Measurements from ENCODE around the gene ATP9A.
A peak's percentile ranks its signal among the peaks of the same experiment; 100 is the strongest.

Gene ATP9A

GRCh38 chr20:51594236-51595057 is 173.7 kb downstream of the ATP9A start:
- DNase-seq, result no peak

- DNase-seq, result no peak
Measured at GRCh38 chr20:51593584-51593983, 174.6 kb downstream of the ATP9A start.

DNA sequence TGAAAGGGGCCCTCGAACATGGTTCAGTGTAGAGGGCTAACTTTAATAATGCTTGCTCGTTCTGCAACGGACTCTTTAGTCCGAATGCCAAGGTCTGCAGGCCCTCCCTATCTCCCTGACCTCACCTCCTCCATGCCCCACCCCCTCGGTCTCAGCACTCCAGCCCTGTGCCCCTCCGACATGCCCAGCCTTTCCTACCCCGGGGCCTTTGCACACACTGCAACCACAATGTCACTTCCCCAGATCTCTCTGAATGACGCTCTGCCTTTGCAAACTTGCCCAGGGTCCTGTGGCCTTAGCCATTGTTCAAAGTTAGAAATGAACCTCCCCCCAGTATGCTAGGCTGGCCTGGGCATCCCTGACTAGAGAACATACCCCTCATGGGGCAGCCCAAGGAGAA is 175.6 kb downstream of the ATP9A start:
- no peak for DNase-seq

DNA sequence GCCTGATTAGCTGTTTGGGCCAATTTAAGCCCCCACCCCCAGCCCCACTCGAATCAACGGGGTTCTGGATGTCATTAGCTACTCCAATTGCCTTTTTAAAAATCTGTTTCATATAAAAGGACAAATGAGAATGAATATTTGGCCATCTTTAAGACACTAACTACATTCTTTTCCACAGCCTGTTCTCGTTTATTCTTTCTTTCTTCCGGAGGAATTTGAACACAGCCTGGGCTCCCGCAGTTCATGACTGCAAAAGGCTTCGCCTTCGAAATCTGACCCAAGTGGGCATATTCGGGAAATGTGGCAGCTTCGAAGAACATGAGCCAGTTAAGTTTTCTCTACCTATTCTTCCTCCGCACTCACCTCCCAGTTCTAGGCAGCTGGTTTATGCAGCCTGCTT is 176.3 kb downstream of the ATP9A start:
- no peak for DNase-seq

- no peak for DNase-seq
Measured at GRCh38 chr20:51588762-51589161, 179.4 kb downstream of the ATP9A start.

- no peak for DNase-seq
Measured at GRCh38 chr20:51587145-51587544, 181.0 kb downstream of the ATP9A start.

GRCh38 chr20:51586005-51586440 is 182.2 kb downstream of the ATP9A start:
- no peak for DNase-seq

GRCh38 chr20:51585148-51585547 is 183.0 kb downstream of the ATP9A start:
- DNase-seq, result no peak

GRCh38 chr20:51584737-51585136 is 183.5 kb downstream of the ATP9A start:
- DNase-seq, result no peak

- DNase-seq, result no peak
Measured at GRCh38 chr20:51584116-51584515, 184.1 kb downstream of the ATP9A start.

DNA sequence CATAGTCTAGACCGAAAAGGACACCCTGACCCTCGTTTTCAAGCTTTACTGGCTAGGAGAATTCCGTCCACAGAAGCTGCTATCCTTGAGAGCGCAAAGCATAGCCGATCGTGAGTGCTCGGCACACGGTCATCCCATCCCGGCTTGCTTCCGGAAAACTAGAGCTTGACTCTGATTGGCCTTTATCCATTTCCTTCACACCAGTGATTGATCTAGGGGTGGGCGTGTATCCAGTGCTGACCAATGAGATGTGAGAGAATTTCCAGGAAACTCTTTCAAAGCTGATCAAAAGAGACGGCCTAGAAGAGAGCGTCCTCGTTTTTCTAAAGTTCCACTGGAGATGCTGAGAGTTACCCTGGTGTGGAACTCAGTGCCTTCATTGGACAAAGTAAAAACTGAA is 184.7 kb downstream of the ATP9A start:
- DNase-seq, result no peak

- no peak for DNase-seq
Measured at GRCh38 chr20:51583073-51583472, 185.1 kb downstream of the ATP9A start.

- DNase-seq, result no peak
Measured at GRCh38 chr20:51581571-51581970, 186.6 kb downstream of the ATP9A start.

DNA sequence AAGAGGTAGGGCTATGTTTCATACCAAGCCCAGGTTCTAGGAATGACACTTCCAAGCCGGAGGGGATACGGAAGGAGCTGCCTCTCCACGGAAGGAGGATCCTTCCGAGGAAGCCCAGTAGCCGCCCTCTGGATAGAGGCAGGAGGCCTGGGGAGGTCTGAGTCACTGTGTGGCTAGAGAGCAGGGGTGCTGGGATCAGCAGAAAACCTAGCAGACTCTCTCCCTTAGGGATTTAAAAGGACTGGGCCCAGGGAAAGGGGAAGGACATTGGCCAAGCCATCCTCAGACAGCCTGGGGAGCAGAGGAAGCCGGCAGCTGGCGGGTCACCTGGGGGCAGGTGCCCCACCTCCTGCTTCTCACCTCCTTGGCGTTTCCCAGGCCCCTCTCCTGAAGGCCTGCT is 189.1 kb downstream of the ATP9A start:
- DNase-seq, result no peak

GRCh38 chr20:51578145-51578459 is 190.1 kb downstream of the ATP9A start:
- no peak for DNase-seq

- DNase-seq, result no peak
Measured at GRCh38 chr20:51577432-51578144, 190.6 kb downstream of the ATP9A start.

DNA sequence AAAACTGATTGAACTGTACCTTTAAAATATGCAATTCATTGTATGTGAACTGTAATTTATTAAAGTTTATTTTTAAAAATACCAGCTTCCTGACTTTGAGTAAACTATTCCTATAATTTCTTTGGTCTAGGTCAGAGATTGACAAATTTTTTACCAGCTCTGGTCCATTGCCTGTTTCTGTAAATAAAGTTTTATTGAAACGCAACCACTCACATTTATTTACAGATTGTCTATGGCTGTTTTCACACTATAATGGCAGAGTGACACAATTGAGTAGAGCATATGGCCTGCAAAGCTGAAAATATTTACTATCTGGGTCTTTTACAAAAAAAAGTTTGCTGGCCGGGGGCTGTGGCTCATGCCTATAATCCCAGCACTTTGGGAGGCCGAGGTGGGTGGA is 192.7 kb downstream of the ATP9A start:
- no peak for DNase-seq

DNA sequence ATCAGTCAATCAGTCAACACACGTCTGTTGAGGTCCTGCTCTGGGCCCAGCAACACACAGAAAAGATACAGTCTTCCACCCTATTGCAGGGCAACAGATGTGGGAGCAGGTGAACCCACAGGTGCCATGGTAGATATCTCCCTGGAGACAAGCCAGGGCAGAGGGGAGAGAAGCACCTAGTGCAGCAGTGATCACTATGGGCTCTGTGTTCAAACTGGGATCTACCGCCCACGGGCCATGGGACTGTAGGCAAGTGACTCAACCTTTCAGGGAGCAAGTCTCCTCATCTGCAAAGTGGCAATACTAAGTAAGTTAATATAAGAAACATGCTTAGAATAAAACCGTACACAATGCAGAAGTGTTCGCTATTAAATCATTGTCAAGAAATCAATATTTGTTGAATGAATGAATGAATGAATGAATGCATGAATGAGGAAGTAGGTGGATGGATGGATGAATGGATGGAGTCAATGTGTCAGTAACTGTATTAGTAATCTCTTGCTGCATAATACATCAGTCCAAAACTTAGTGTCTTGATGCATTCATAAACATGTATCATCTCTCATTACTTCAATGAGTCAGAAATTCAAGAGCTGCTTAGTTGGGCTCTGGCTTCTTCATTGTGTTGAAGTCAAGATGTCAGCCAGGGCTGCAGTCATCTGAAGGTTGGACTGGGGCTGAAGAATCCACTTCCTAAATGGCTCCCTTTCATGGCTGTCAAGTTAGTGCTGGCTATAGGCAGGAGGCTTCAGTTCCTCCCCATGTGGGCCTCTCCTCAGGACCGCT is 193.7 kb downstream of the ATP9A start:
- peak; percentile 57 to 67 for DNase-seq

GRCh38 chr20:51573576-51574243 is 194.5 kb downstream of the ATP9A start:
- no peak for DNase-seq

GRCh38 chr20:51571460-51571794 is 196.8 kb downstream of the ATP9A start:
- no peak for DNase-seq

GRCh38 chr20:51570739-51571459 is 197.3 kb downstream of the ATP9A start:
- DNase-seq, result no peak
